Lower leg skin (tissue), 3 donors: ENCODE results near the gene GIMAP5.

ENCODE experiments used
- CTCF ChIP-seq, 3 donors: fragments of 450-650 bp; IDR thresholded peaks; one replicate each; pipeline ENCODE4 v1.5.1; 2016; ENCODE audit warnings: antibody characterized with exemption in 3 of 3, mild to moderate bottlenecking in 3 of 3, moderate library complexity in 2 of 3
- POLR2A ChIP-seq, 2 donors: fragments of 450-650 bp; IDR thresholded peaks; one replicate each; pipeline ENCODE4 v1.6.1; 2016 to 2017; ENCODE audit warnings: antibody characterized with exemption in 2 of 2, mild to moderate bottlenecking in 1 of 2, moderate library complexity in 1 of 2

DNA sequence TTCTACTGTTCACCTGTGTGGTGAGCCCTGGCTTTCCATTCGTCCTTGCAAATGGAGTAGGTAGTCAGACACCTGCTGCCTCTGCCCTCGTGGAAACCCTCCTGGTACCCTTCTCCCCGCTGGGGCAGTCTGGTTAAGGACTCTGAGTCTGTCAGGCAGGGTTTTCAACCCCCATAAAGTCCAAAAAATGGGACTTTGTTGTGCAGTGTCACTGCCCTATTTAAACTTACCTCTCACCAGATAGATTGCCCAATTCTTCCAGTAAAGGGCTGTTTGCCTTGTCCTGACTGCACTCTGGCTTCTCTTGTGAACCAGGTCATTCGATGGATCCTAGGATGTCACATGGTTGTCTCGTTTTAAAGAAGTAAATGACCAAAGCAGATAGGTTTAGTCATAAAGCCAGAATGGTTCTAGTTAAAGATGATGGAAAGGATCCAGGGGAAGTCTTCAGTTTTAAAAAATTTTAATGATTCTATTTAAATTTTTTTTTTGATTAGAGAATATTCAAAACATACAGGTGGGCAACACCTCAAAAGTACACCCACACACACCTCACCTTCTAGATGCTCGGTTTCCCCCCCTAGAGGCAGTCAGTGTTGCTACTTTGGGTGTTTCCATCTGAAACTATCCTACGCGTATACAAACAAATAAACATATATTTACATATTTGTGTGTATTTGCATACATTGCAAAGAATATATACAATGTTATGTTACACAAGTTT is 41.0 kb downstream of the GIMAP5 start:
- TF ChIP-seq CTCF (IDR thresholded peaks at IDR 0.05) (no peak), POLR2A (IDR thresholded peaks at IDR 0.05) (no peak)
